ENCODE data around the gene PPP1R3E. TPM values are rescaled to one million over a fixed set of nuclear protein-coding genes. Genes with fewer than 3 reads are reported as not detected.
"Not testable (repeated sequence)": the region's sequence is repeated elsewhere in the genome, so short reads cannot be mapped to it uniquely, and the experiment has no call there.

The PPP1R3E gene
- total RNA-seq, 4 donors from 2014 or later: 9.1 to 13.9 (median 11.0) TPM

DNA sequence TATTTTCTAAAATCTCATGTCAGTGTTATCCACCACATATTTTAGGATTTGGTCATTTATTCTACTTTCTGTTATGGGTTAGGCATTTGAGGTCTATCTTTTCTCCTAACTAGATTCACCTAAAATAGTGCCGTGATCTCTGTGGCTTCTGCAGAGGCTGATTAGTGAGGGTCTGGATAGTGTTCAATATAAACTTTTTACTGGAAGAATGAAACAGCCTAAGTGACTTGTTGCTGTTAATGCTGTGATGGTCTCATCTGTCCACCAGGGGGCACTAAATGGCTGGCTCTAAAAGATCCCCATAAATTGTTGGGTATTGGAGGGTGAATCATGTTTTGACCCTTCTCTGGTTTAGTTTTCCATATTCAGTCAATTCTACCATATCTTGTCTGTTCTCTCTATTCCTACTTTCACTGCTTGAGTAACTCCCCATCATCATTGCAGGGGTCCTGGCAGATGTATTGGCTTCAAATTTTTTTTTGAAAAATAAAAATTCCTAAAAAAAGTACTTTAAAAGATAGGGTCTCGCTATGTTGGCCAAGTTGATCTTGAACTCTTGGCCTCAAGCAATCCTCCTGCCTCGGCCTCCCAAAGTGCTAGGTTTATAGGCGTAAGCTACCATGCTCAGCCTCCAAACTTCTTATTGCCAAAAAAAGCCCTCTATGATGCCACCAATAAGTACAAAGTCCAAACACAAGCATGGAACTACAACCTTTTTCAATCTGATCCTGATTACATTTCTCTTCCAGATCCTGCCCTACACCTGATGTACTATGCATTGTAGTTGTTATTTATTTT lies 25.5 kb upstream of the PPP1R3E start:
- intact Hi-C loops (cut with DNase I; ENCODE audit: low total_unique reads): loop anchor here (2.0 kb wide), 1 partner anchor 53 kb away; no protein-coding TSS in a partner anchor
- Histone ChIP-seq H3K9me3 (no peaks in the 10 kb centered on the region), H3K4me3 (no peak overlapping the region), H3K36me3 (peaks cover 0 to 24% (median 8%) of the 10 kb centered on the region in 4 donors), H3K4me1 (peaks cover under 1 to 8% (median 2%) of the 10 kb centered on the region in 4 donors), H3K27me3 (no peaks in the 10 kb centered on the region), H3K27ac (no peak overlapping the region)
- TF ChIP-seq EP300 (IDR thresholded peaks at IDR 0.05; ENCODE audit: low read depth): no peak
- TF ChIP-seq, protein P1, sequence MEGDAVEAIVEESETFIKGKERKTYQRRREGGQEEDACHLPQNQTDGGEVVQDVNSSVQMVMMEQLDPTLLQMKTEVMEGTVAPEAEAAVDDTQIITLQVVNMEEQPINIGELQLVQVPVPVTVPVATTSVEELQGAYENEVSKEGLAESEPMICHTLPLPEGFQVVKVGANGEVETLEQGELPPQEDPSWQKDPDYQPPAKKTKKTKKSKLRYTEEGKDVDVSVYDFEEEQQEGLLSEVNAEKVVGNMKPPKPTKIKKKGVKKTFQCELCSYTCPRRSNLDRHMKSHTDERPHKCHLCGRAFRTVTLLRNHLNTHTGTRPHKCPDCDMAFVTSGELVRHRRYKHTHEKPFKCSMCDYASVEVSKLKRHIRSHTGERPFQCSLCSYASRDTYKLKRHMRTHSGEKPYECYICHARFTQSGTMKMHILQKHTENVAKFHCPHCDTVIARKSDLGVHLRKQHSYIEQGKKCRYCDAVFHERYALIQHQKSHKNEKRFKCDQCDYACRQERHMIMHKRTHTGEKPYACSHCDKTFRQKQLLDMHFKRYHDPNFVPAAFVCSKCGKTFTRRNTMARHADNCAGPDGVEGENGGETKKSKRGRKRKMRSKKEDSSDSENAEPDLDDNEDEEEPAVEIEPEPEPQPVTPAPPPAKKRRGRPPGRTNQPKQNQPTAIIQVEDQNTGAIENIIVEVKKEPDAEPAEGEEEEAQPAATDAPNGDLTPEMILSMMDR (IDR thresholded peaks at IDR 0.05): peak; percentile 85 to 90 (median 86)
- WGBS, 2 donors (ENCODE audit: low coverage in 1 of 2): 44 to 57% methylated on average over 2 to 4 of the region's 4 CpGs
- DNase-seq: peak; percentile 76
- in situ Hi-C loops (cut with MboI; ENCODE audit: low pct_ligation_motif_present in 1 of 4, low pct_unique_long_range_greater_than_20kb in 1 of 4, low sequenced_read_pairs in 3 of 4): loop anchor here in 2 of 4 donors (25.0 kb wide), 1 partner anchor 234 kb away; the partner anchor contains the start of genes AP1G2 (in 2 of the 2), THTPA (in 2 of the 2) and ZFHX2 (in 2 of the 2)

DNA sequence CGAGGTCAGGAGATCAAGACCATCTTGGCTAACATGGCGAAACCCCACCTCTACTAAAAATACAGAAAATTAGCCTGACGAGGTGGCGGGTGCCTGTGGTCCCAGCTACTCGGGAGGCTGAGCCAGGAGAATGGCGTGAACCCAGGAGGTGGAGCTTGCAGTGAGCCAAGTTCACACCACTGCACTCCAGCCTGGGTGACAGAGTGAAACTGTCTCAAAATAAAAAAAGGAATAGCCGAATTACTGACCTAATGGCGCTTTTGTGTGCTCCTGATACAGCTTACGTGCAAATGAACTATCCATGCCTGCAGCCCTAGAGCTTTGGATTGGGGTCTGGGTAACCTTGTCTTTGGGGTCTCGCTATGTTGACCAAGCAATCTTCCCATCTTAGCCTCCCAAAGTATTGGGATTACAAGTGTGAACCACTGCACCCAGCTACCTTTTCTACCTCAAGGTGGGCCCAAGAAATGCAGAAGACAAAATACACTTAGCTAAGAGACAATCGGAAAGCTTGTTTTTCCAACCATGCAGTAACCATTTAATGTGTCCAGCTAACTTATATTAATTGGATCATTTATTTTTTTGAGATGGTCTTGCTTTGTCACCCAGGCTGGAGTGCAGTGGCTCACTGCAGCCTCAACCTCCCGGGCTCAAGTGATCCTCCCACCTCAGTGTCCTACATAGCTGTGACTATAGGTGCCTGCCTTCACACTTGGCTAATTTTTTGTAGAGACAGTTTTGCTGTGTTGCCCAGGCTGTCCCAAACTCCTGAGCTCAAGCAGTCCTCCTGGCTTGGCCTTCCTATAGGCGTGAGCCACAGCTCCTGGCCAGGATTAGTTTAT lies 24.1 kb upstream of the PPP1R3E start:
- no peak overlapping the region for H3K4me3 ChIP-seq
- peaks cover 10 to 19% (median 12%) of the 10 kb centered on the region in 4 donors for H3K4me1 ChIP-seq
- no peaks in the 10 kb centered on the region for H3K27me3 ChIP-seq
- in situ Hi-C loops (cut with MboI; ENCODE audit: low pct_ligation_motif_present in 1 of 4, low pct_unique_long_range_greater_than_20kb in 1 of 4, low sequenced_read_pairs in 3 of 4) (loop anchor here in 2 of 4 donors (25.0 kb wide), 1 partner anchor 236 kb away; the partner anchor contains the start of genes AP1G2 (in 2 of the 2), THTPA (in 2 of the 2) and ZFHX2 (in 2 of the 2)), intact Hi-C loops (cut with DNase I; ENCODE audit: low total_unique reads) (no loop called here)
- no peaks in the 10 kb centered on the region for H3K9me3 ChIP-seq
- no peak for DNase-seq
- no peak overlapping the region for H3K27ac ChIP-seq
- peaks cover 0 to 25% (median 8%) of the 10 kb centered on the region in 4 donors for H3K36me3 ChIP-seq
- TF ChIP-seq POLR2A (IDR thresholded peaks at IDR 0.05) (no peak), EP300 (IDR thresholded peaks at IDR 0.05; ENCODE audit: low read depth) (no peak), POLR2AphosphoS5 (IDR thresholded peaks at IDR 0.05) (no peak)
- TF ChIP-seq, protein P1 (IDR thresholded peaks at IDR 0.05): no peak
- WGBS, 2 donors (ENCODE audit: low coverage in 1 of 2): 80 to 89% methylated on average over 4 to 13 of the region's 13 CpGs

DNA sequence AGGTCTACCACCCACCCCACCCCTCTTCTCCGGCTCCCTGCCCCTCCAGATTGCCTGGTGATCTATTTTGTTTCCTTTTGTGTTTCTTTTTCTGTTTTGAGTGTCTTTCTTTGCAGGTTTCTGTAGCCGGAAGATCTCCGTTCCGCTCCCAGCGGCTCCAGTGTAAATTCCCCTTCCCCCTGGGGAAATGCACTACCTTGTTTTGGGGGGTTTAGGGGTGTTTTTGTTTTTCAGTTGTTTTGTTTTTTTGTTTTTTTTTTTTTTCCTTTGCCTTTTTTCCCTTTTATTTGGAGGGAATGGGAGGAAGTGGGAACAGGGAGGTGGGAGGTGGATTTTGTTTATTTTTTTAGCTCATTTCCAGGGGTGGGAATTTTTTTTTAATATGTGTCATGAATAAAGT lies 23.1 kb upstream of the PPP1R3E start:
- in situ Hi-C loops (cut with MboI; ENCODE audit: low pct_ligation_motif_present in 1 of 4, low pct_unique_long_range_greater_than_20kb in 1 of 4, low sequenced_read_pairs in 3 of 4): loop anchor here in 2 of 4 donors (25.0 kb wide), 1 partner anchor 237 kb away; the partner anchor contains the start of genes AP1G2 (in 2 of the 2), THTPA (in 2 of the 2) and ZFHX2 (in 2 of the 2)
- H3K27ac ChIP-seq; H3K9me3 ChIP-seq; H3K27me3 ChIP-seq; DNase-seq; intact Hi-C loops (cut with DNase I; ENCODE audit: low total_unique reads); H3K4me3 ChIP-seq: not testable (repeated sequence)
- WGBS, 2 donors (ENCODE audit: low coverage in 1 of 2): 86 to 93% methylated on average over 4 to 5 of the region's 5 CpGs
- peaks cover 0 to 25% (median 8%) of the 10 kb centered on the region in 4 donors for H3K36me3 ChIP-seq
- peaks cover 10 to 19% (median 12%) of the 10 kb centered on the region in 4 donors for H3K4me1 ChIP-seq

DNA sequence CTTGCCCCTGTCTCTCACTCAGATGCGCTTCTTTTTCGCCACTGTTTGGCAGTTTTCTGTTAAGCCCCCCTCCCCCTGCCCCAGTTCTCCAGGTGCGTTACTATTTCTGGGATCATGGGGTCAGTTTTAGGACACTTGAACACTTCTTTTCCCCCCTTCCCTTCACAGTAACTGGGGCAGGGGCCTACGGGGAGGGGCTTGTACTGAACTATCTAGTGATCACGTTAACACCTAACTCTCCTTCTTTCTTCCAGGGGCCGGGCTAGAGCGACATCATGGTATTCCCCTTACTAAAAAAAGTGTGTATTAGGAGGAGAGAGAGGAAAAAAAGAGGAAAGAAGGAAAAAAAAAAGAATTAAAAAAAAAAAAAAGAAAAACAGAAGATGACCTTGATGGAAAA lies 22.3 kb upstream of the PPP1R3E start:
- no peak overlapping the region for H3K27ac ChIP-seq
- no peak for TF ChIP-seq EP300 (IDR thresholded peaks at IDR 0.05; ENCODE audit: low read depth)
- TF ChIP-seq POLR2A (IDR thresholded peaks at IDR 0.05): no peak
- TF ChIP-seq, protein P1 (IDR thresholded peaks at IDR 0.05): no peak
- no peak for TF ChIP-seq POLR2AphosphoS5 (IDR thresholded peaks at IDR 0.05)
- peaks cover 10 to 25% (median 18%) of the 10 kb centered on the region in 4 donors for H3K4me1 ChIP-seq
- H3K36me3 ChIP-seq: peaks cover 0 to 25% (median 8%) of the 10 kb centered on the region in 4 donors
- H3K27me3 ChIP-seq: no peaks in the 10 kb centered on the region
- intact Hi-C loops (cut with DNase I; ENCODE audit: low total_unique reads): no loop called here
- WGBS, 2 donors (ENCODE audit: low coverage in 1 of 2): 85% methylated on average over 7 of the region's 7 CpGs; no CpG with 5 or more reads in 1 of the 2 donors
- in situ Hi-C loops (cut with MboI; ENCODE audit: low pct_ligation_motif_present in 1 of 4, low pct_unique_long_range_greater_than_20kb in 1 of 4, low sequenced_read_pairs in 3 of 4): loop anchor here in 2 of 4 donors (25.0 kb wide), 1 partner anchor 237 kb away; the partner anchor contains the start of genes AP1G2 (in 2 of the 2), THTPA (in 2 of the 2) and ZFHX2 (in 2 of the 2)
- H3K4me3 ChIP-seq: no peak overlapping the region
- DNase-seq: no peak
- no peaks in the 10 kb centered on the region for H3K9me3 ChIP-seq
